Caco-2 (cell line): ENCODE data around the gene RAP1GAP2. TPM values are rescaled to one million over a fixed set of nuclear protein-coding genes. Genes with fewer than 3 reads are reported as not detected.
A peak's percentile ranks its signal among the peaks of the same experiment; 100 is the strongest.

Source experiments
- BruUV-seq: library from RNA; stranded (reverse); fragments of 400-500 nt; replicated peaks from 2 replicates; lab custom pipeline; 2021; lab: Mats Ljungman, UMichigan
- CTCF ChIA-PET: fragments of 300-600 bp; sonication (Branson Sonifier 250); formaldehyde crosslinking; loops from one replicate; lab custom pipeline; 2022; ENCODE audit warnings: antibody characterized with exemption; lab: Charles Lee
- POLR2A ChIA-PET: fragments of 300-600 bp; sonication (Branson Sonifier 250); formaldehyde crosslinking; loops from one replicate; lab custom pipeline; 2022; ENCODE audit warnings: antibody characterized with exemption; lab: Charles Lee
- DNase-seq, 2 experiments: peaks; one replicate each; pipeline versions ENCODE4 v3.0.0 to v3.0.0-alpha.2; 2020 to 2022
- H3K27me3 ChIP-seq: replicated peaks from 2 replicates; pipeline ENCODE4 v1.6.0; 2011; ENCODE audit warnings: low read length; ENCODE audit not compliant: control insufficient read depth, insufficient read depth
- H3K36me3 ChIP-seq: 2 replicates; pipeline ENCODE4 v1.5.1; 2011; ENCODE audit warnings: low read length; ENCODE audit not compliant: control insufficient read depth, insufficient read depth
- H3K4me1 ChIP-seq: fragments of 250-450 bp; sonication (Bioruptor Pico); 2 replicates; pipeline ENCODE4 v1.5.1; 2020; ENCODE audit warnings: mild to moderate bottlenecking
- H3K4me3 ChIP-seq: 2 replicates; pipeline ENCODE4 v1.5.1; 2011; ENCODE audit warnings: low read depth, mild to moderate bottlenecking, control low read depth, low read length
- H3K9me3 ChIP-seq: fragments of 250-450 bp; sonication (Bioruptor Pico); 2 replicates; pipeline ENCODE4 v1.5.1; 2020; ENCODE audit warnings: mild to moderate bottlenecking, moderate library complexity
- H3K27ac Mint-ChIP-seq: one replicate; pipeline ENCODE4 v1.8.0; 2022; ENCODE audit warnings: mixed read lengths; ENCODE audit not compliant: unreplicated experiment
- H3K27me3 Mint-ChIP-seq: one replicate; pipeline ENCODE4 v1.8.0; 2022; ENCODE audit warnings: mixed read lengths; ENCODE audit not compliant: insufficient read depth, unreplicated experiment
- H3K36me3 Mint-ChIP-seq: one replicate; pipeline ENCODE4 v1.8.0; 2022; ENCODE audit warnings: mild to moderate bottlenecking, mixed read lengths; ENCODE audit not compliant: insufficient read depth, unreplicated experiment
- H3K4me1 Mint-ChIP-seq: one replicate; pipeline ENCODE4 v1.8.0; 2022; ENCODE audit warnings: low read depth, mixed read lengths; ENCODE audit not compliant: unreplicated experiment
- H3K4me3 Mint-ChIP-seq: one replicate; pipeline ENCODE4 v1.8.0; 2022; ENCODE audit warnings: mild to moderate bottlenecking, moderate library complexity, mixed read lengths; ENCODE audit not compliant: unreplicated experiment
- H3K9me3 Mint-ChIP-seq: one replicate; pipeline ENCODE4 v1.8.0; 2022; ENCODE audit warnings: mixed read lengths; ENCODE audit not compliant: unreplicated experiment
- CTCF ChIP-seq, 2 experiments: fragments of 200-600 bp in 1 of 2; IDR thresholded peaks; 1 replicate in 1 of 2; 2 replicates in 1 of 2; pipeline versions ENCODE4 v1.5.1 to v1.8.0; 2011 to 2022; ENCODE audit warnings: antibody characterized with exemption in 1 of 2, control low read depth in 1 of 2, inconsistent platforms in 1 of 2, low read depth in 1 of 2, low read length in 1 of 2, mild to moderate bottlenecking in 1 of 2, moderate library complexity in 1 of 2; ENCODE audit not compliant: insufficient read depth in 1 of 2, severe bottlenecking in 1 of 2, unreplicated experiment in 1 of 2
- intact Hi-C: fragments of 100-400 bp; cut with micrococcal nuclease; formaldehyde crosslinking; loops from one replicate; pipeline ENCODE4 v1.10.0; 2022; ENCODE audit not compliant: unreplicated experiment
- total RNA-seq: library from RNA; stranded (reverse); gene quantifications from 2 replicates; pipeline ENCODE4 v1.2.3, GENCODE V29; 2022

Gene RAP1GAP2
- total RNA-seq, 1 experiment from 2014 or later = 45.3 TPM

- TF ChIP-seq CTCF (IDR thresholded peaks at IDR 0.05; ENCODE audit: insufficient read depth in 1 of 2, low read depth in 1 of 2, low read length in 1 of 2, severe bottlenecking in 1 of 2, unreplicated experiment in 1 of 2) = no peak
- Histone ChIP-seq H3K9me3 (no peaks in the 10 kb centered on the region), H3K4me3 (no peak overlapping the region), H3K4me1 (peaks cover 36% of the 10 kb centered on the region), H3K27me3 (no peaks in the 10 kb centered on the region), H3K36me3 (no peaks in the 10 kb centered on the region; the same call in 1 of the 2 replicates)
- Mint-ChIP-seq H3K9me3 (no peaks in the 10 kb centered on the region), H3K4me3 (no peak overlapping the region), H3K27ac (peak overlapping the region; percentile 80), H3K4me1 (peaks cover 39% of the 10 kb centered on the region), H3K27me3 (no peaks in the 10 kb centered on the region), H3K36me3 (peaks cover 36% of the 10 kb centered on the region)
- no TSS peak for BruUV-seq
- POLR2A ChIA-PET = interaction anchor here (0.5 kb wide), 1 partner anchor 11 kb away, joined by 4 read pairs; no protein-coding TSS in a partner anchor
- peak in 1 of 2 experiments; percentile 55 for DNase-seq
- CTCF ChIA-PET = interaction anchor here (1.0 kb wide), 1 partner anchor 39 kb away, joined by 3 read pairs; no protein-coding TSS in a partner anchor
- intact Hi-C loops = loop anchor here (1.0 kb wide), 1 partner anchor 8 kb away; no protein-coding TSS in a partner anchor
Measured at GRCh38 chr17:2892305-2892971, 96.2 kb downstream of the RAP1GAP2 start.

- Mint-ChIP-seq H3K27ac (no peak overlapping the region), H3K27me3 (no peaks in the 10 kb centered on the region), H3K4me3 (no peak overlapping the region), H3K36me3 (peaks cover 46% of the 10 kb centered on the region), H3K9me3 (no peaks in the 10 kb centered on the region), H3K4me1 (peaks cover 42% of the 10 kb centered on the region)
- H3K27me3 ChIP-seq = no peaks in the 10 kb centered on the region
- no peak for TF ChIP-seq CTCF (IDR thresholded peaks at IDR 0.05; ENCODE audit: insufficient read depth in 1 of 2, low read depth in 1 of 2, low read length in 1 of 2, severe bottlenecking in 1 of 2, unreplicated experiment in 1 of 2)
- CTCF ChIA-PET = no interaction called here
- peaks cover 38% of the 10 kb centered on the region for H3K4me1 ChIP-seq
- no peak for DNase-seq
- H3K4me3 ChIP-seq = no peak overlapping the region
- intact Hi-C loops = no loop called here
- no peaks in the 10 kb centered on the region for H3K9me3 ChIP-seq
- no TSS peak for BruUV-seq
- POLR2A ChIA-PET = no interaction called here
- H3K36me3 ChIP-seq = no peaks in the 10 kb centered on the region; the same call in 1 of the 2 replicates
Measured at GRCh38 chr17:2893422-2893914, 97.2 kb downstream of the RAP1GAP2 start.

- DNase-seq = no peak
- no TSS peak for BruUV-seq
Measured at GRCh38 chr17:2894782-2895181, 98.5 kb downstream of the RAP1GAP2 start.

More at GRCh38 chr17:2894782-2895181, 98.5 kb downstream of the RAP1GAP2 start:
- Mint-ChIP-seq H3K9me3 (no peaks in the 10 kb centered on the region), H3K36me3 (peaks cover 53% of the 10 kb centered on the region), H3K27me3 (no peaks in the 10 kb centered on the region), H3K27ac (peak overlapping the region; percentile 55), H3K4me1 (peaks cover 47% of the 10 kb centered on the region), H3K4me3 (no peak overlapping the region)
- Histone ChIP-seq H3K9me3 (no peaks in the 10 kb centered on the region), H3K27me3 (no peaks in the 10 kb centered on the region), H3K4me1 (peaks cover 44% of the 10 kb centered on the region), H3K36me3 (no peaks in the 10 kb centered on the region; the same call in 1 of the 2 replicates), H3K4me3 (no peak overlapping the region)
- CTCF ChIA-PET = no interaction called here
- POLR2A ChIA-PET = no interaction called here
- intact Hi-C loops = no loop called here
- TF ChIP-seq CTCF (IDR thresholded peaks at IDR 0.05; ENCODE audit: insufficient read depth in 1 of 2, low read depth in 1 of 2, low read length in 1 of 2, severe bottlenecking in 1 of 2, unreplicated experiment in 1 of 2) = no peak
